ENCODE results near the gene GLI3. TPM values are rescaled to one million over a fixed set of nuclear protein-coding genes. Genes with fewer than 3 reads are reported as not detected.

Gene GLI3
- total and polyA plus RNA-seq, 2 of the 8 experiments (the other 6 are each of a cell fraction or from before 2014, with no cell fraction given), result 8.0 to 31.1 TPM

- Histone ChIP-seq H4K5ac (ENCODE audit: insufficient read length, low read depth, low read length) (no peak overlapping the region), H3K23me2 (ENCODE audit: low read depth, low read length) (no peaks in the 10 kb centered on the region), H2BK5ac (ENCODE audit: low read depth, low read length) (no peak overlapping the region), H3K27me3 (replicated peaks in 1 of 4; ENCODE audit: control insufficient read depth in 3 of 4, extremely low read depth in 1 of 4, insufficient read depth in 3 of 4, low read length in 3 of 4) (no peaks in the 10 kb centered on the region; a peak in 1 of 7 replicates), H3K9me3 (ENCODE audit: insufficient read depth in 2 of 2, low read depth in 1 of 2, low read length in 1 of 2) (no peaks in the 10 kb centered on the region), H4K20me1 (replicated peaks in 1 of 2; ENCODE audit: control insufficient read depth in 1 of 2, insufficient read depth in 2 of 2, low read length in 2 of 2) (no peaks in the 10 kb centered on the region), H2BK120ac (replicated peaks; ENCODE audit: low read depth, low read length) (no peak overlapping the region), H3K9ac (replicated peaks in 1 of 4; ENCODE audit: extremely low read depth in 1 of 4, low read depth in 3 of 4, low read length in 3 of 4) (no peak overlapping the region; a peak in 2 of 7 replicates), H2BK12ac (ENCODE audit: low read depth, low read length) (no peak overlapping the region), H3K18ac (ENCODE audit: extremely low read depth, low read length) (0 out of 2 replicates have a peak overlapping the region, but pooled peaks have one; percentile 1), H3K4me1 (replicated peaks in 1 of 4; ENCODE audit: control insufficient read depth in 3 of 4, insufficient read depth in 4 of 4, low read length in 3 of 4) (peaks cover 0 to 2% (median 0%) of the 10 kb centered on the region in 4 experiments; a peak in 5 of 7 replicates), H3K4me3 (ENCODE audit: extremely low read depth in 1 of 4, insufficient read depth in 2 of 4, low read depth in 3 of 4, low read length in 4 of 4) (no peak overlapping the region), H3K4me2 (ENCODE audit: insufficient read depth in 1 of 2, low read depth in 2 of 2, low read length in 2 of 2) (no peak overlapping the region; a peak in 1 of 4 replicates), H3K79me1 (ENCODE audit: low read depth, low read length) (no peaks in the 10 kb centered on the region), H2AFZ (ENCODE audit: low read length) (no peak overlapping the region), H4K91ac (replicated peaks; ENCODE audit: insufficient read length, low read length) (no peak overlapping the region), H2BK20ac (ENCODE audit: low read length) (no peak overlapping the region), H2BK15ac (ENCODE audit: low read length) (no peak overlapping the region), H3K4ac (replicated peaks; ENCODE audit: insufficient read length, low read depth, low read length) (no peak overlapping the region), H3K14ac (ENCODE audit: insufficient read length) (no peak overlapping the region), H2AK5ac (ENCODE audit: low read depth, low read length) (no peak overlapping the region), H3K56ac (replicated peaks; ENCODE audit: insufficient read length, low read depth, low read length) (no peak overlapping the region), H3K27ac (ENCODE audit: low read depth, low read length) (no peak overlapping the region), H3K23ac (ENCODE audit: insufficient read length) (no peak overlapping the region), H4K8ac (ENCODE audit: extremely low read depth, insufficient read depth, low read length) (no peak overlapping the region), H3K36me3 (ENCODE audit: control insufficient read depth in 2 of 4, insufficient read depth in 4 of 4, low read length in 3 of 4) (no peaks in the 10 kb centered on the region), H3K79me2 (ENCODE audit: control insufficient read depth in 1 of 2, insufficient read depth in 2 of 2, low read length in 2 of 2) (no peaks in the 10 kb centered on the region)
- ChIA-PET POLR2A (ENCODE audit: partially characterized antibody) (interaction anchor here (0.7 to 0.9 kb wide), 2 partner anchors 46 to 72 kb away, joined by 3 read pairs; no protein-coding TSS in a partner anchor), CTCF (ENCODE audit: partially characterized antibody) (interaction anchor here (0.8 to 2.5 kb wide), 8 partner anchors 8 to 758 kb away, joined by 3 to 11 read pairs (median 4); no protein-coding TSS in a partner anchor)
- 84% methylated on average over 4 of the region's 4 CpGs; no CpG with 5 or more reads in 1 of the 2 experiments for WGBS, 2 experiments (ENCODE audit: extremely low coverage in 1 of 2, insufficient coverage in 1 of 2, insufficient read length in 1 of 2, insufficient replicate concordance in 2 of 2, low coverage in 1 of 2, low lambda C conversion rate in 2 of 2, missing lambda C conversion rate in 1 of 2)
- DNase-seq (ENCODE audit: low read depth in 1 of 2, low spot score in 2 of 2) (no peak), FAIRE-seq (no peak)
- TF ChIP-seq CTCF (IDR thresholded peaks at IDR 0.05; ENCODE audit: control extremely low read depth in 1 of 3, insufficient read depth in 1 of 3, low read depth in 1 of 3, low read length in 3 of 3) (no peak), HDAC2 (IDR thresholded peaks at IDR 0.05; ENCODE audit: borderline replicate concordance in 1 of 2, low read depth in 2 of 2, low read length in 2 of 2) (no peak), CBX5 (IDR thresholded peaks at IDR 0.05; ENCODE audit: low read depth, low read length) (no peak), NRF1 (IDR thresholded peaks at IDR 0.05; ENCODE audit: low read depth, low read length) (no peak), POLR2A (IDR thresholded peaks at IDR 0.05; ENCODE audit: control extremely low read depth in 1 of 2, low read depth in 2 of 2, low read length in 2 of 2) (no peak), KDM1A (IDR thresholded peaks at IDR 0.05; ENCODE audit: borderline replicate concordance, low read length) (no peak), MAFK (IDR thresholded peaks at IDR 0.05; ENCODE audit: low read depth, low read length) (no peak)
Observed at GRCh38 chr7:42074076-42074475, 162.9 kb downstream of the GLI3 start.
